ENCODE data around the gene TTC9.

Gene TTC9

GRCh38 chr14:70718383-70719118 lies 76.8 kb downstream of the TTC9 start:
- DNase-seq: no peak

GRCh38 chr14:70721542-70721941 lies 79.8 kb downstream of the TTC9 start:
- DNase-seq: no peak

GRCh38 chr14:70722418-70722817 lies 80.7 kb downstream of the TTC9 start:
- no peak for DNase-seq

- DNase-seq: no peak
Measured at GRCh38 chr14:70723276-70723675, 81.6 kb downstream of the TTC9 start.

GRCh38 chr14:70724110-70724509 lies 82.4 kb downstream of the TTC9 start:
- no peak for DNase-seq

- DNase-seq: no peak
Measured at GRCh38 chr14:70724944-70725343, 83.2 kb downstream of the TTC9 start.

All from SW 1271 (cell line).